Panc1 (cell line): Measurements from ENCODE around the gene DNM3. TPM values are rescaled to one million over a fixed set of nuclear protein-coding genes. Genes with fewer than 3 reads are reported as not detected.
A peak's percentile ranks its signal among the peaks of the same experiment; 100 is the strongest.

Experiments
- ATAC-seq: fragments of 200-7000 bp; cut with Tn5 transposase; 2 replicates; pipeline ENCODE4 v1.9.1; 2020; ENCODE audit warnings: mild to moderate bottlenecking, moderate library complexity
- BruUV-seq: library from RNA; stranded (reverse); fragments of 400-500 nt; replicated peaks from 2 replicates; lab custom pipeline; 2021; lab: Mats Ljungman, UMichigan
- CTCF ChIA-PET: fragments of 300-600 bp; sonication (Branson Sonifier 250); formaldehyde crosslinking; loops from one replicate; lab custom pipeline; 2022; ENCODE audit warnings: antibody characterized with exemption; lab: Charles Lee
- POLR2A ChIA-PET: fragments of 300-600 bp; sonication (Branson Sonifier 250); formaldehyde crosslinking; loops from one replicate; lab custom pipeline; 2022; ENCODE audit warnings: antibody characterized with exemption; lab: Charles Lee
- DNase-seq: peaks from one replicate; pipeline ENCODE4 v3.0.0-alpha.2; 2010; ENCODE audit warnings: low read depth, low spot score
- H3K27ac ChIP-seq: 2 replicates; pipeline ENCODE4 v1.5.1; 2011; ENCODE audit warnings: mild to moderate bottlenecking, low read length, inconsistent platforms
- H3K27me3 ChIP-seq: fragments of 200-500 bp; sonication (Bioruptor generic); 2 replicates; pipeline ENCODE4 v1.6.0; 2014; ENCODE audit warnings: low read length, inconsistent platforms; ENCODE audit not compliant: control insufficient read depth, insufficient read depth
- H3K36me3 ChIP-seq: fragments of 200-500 bp; sonication (Bioruptor generic); 2 replicates; pipeline ENCODE4 v1.5.1; 2014; ENCODE audit warnings: inconsistent platforms, mild to moderate bottlenecking, low read length, moderate library complexity; ENCODE audit not compliant: control insufficient read depth, insufficient read depth
- H3K4me1 ChIP-seq: 2 replicates; pipeline ENCODE4 v1.5.1; 2011; ENCODE audit warnings: inconsistent platforms, mild to moderate bottlenecking, low read length, moderate library complexity; ENCODE audit not compliant: control insufficient read depth, insufficient read depth
- H3K4me3 ChIP-seq, 2 experiments: 2 replicates each; pipeline ENCODE4 v1.5.1; 2011 to 2012; ENCODE audit warnings: low read depth in 2 of 2, low read length in 2 of 2, mild to moderate bottlenecking in 2 of 2, inconsistent platforms in 1 of 2, moderate library complexity in 1 of 2
- H3K9me3 ChIP-seq: fragments of 200-500 bp; sonication (Bioruptor generic); 2 replicates; pipeline ENCODE4 v1.5.1; 2014; ENCODE audit warnings: low read depth, mild to moderate bottlenecking, inconsistent platforms, low read length, moderate library complexity; ENCODE audit not compliant: control insufficient read depth, insufficient read depth
- CTCF ChIP-seq: fragments of 450-650 bp; IDR thresholded peaks from 2 replicates; pipeline ENCODE4 v1.5.1; 2017; ENCODE audit warnings: mild to moderate bottlenecking
- POLR2AphosphoS5 ChIP-seq: IDR thresholded peaks from 2 replicates; pipeline ENCODE4 v1.6.1; 2012; ENCODE audit warnings: mild to moderate bottlenecking, low read depth, low read length, moderate library complexity
- SIN3A ChIP-seq: IDR thresholded peaks from 2 replicates; pipeline ENCODE4 v1.6.1; 2012; ENCODE audit warnings: low read depth, mild to moderate bottlenecking, low read length, moderate library complexity, borderline replicate concordance; ENCODE audit not compliant: insufficient read depth
- TCF7L2 ChIP-seq: IDR thresholded peaks from 2 replicates; pipeline ENCODE4 v1.6.1; 2011; ENCODE audit warnings: mild to moderate bottlenecking, low read depth, low read length, inconsistent platforms
- in situ Hi-C: cut with HindIII; loops from 2 replicates; pipeline ENCODE4 v1.10.0; 2016; ENCODE audit warnings: low sequenced_read_pairs, low pct_unique_long_range_greater_than_20kb
- intact Hi-C: fragments of 100-400 bp; cut with micrococcal nuclease; formaldehyde crosslinking; loops from one replicate; pipeline ENCODE4 v1.10.0; 2022; ENCODE audit not compliant: unreplicated experiment
- total RNA-seq: library from RNA; stranded (reverse); gene quantifications from one replicate; pipeline ENCODE4 v1.2.1, GENCODE V29; 2021; ENCODE audit not compliant: unreplicated experiment
- TF ChIP-seq, protein P1 (sequence below), 2 experiments: IDR thresholded peaks; 2 replicates each; pipeline ENCODE4 v1.6.1; 2011 to 2012; ENCODE audit warnings: low read depth in 2 of 2, control low read depth in 1 of 2, low read length in 1 of 2, mild to moderate bottlenecking in 1 of 2, moderate library complexity in 1 of 2; ENCODE audit not compliant: insufficient read depth in 1 of 2

Gene DNM3
- total RNA-seq, 1 experiment from 2014 or later: 0.46 TPM

DNA sequence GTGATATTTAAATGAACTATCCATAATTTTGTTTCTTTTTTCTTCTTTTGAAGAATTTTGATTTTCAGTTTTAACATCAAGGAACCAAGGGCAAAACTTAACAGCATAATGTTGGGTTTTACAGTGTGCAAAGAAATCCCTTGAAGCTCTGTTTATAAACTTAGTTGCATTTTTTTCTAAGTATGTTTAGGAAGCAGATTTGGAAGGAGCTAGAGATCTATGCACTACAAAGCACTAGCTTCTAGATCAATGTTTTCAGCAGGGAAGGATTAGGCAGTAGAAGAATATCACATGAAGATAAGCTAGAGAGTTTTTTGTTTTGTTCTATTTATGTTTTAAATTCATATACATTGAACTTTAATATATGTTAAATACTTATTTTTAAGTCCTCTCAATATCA, 328.5 kb downstream of the DNM3 start:
- BruUV-seq: no TSS peak
- DNase-seq: no peak
- ChIA-PET CTCF (no interaction called here), POLR2A (no interaction called here)
- Histone ChIP-seq H3K27ac (peak overlapping the region; percentile 61; the same call in 1 of the 2 replicates), H3K27me3 (no peaks in the 10 kb centered on the region), H3K9me3 (no peaks in the 10 kb centered on the region), H3K4me1 (no peaks in the 10 kb centered on the region), H3K4me3 (no peak overlapping the region), H3K36me3 (no peaks in the 10 kb centered on the region)
- no peak for TF ChIP-seq SIN3A
- no peak for TF ChIP-seq POLR2AphosphoS5
- no peak for TF ChIP-seq CTCF
- TF ChIP-seq, protein P1, sequence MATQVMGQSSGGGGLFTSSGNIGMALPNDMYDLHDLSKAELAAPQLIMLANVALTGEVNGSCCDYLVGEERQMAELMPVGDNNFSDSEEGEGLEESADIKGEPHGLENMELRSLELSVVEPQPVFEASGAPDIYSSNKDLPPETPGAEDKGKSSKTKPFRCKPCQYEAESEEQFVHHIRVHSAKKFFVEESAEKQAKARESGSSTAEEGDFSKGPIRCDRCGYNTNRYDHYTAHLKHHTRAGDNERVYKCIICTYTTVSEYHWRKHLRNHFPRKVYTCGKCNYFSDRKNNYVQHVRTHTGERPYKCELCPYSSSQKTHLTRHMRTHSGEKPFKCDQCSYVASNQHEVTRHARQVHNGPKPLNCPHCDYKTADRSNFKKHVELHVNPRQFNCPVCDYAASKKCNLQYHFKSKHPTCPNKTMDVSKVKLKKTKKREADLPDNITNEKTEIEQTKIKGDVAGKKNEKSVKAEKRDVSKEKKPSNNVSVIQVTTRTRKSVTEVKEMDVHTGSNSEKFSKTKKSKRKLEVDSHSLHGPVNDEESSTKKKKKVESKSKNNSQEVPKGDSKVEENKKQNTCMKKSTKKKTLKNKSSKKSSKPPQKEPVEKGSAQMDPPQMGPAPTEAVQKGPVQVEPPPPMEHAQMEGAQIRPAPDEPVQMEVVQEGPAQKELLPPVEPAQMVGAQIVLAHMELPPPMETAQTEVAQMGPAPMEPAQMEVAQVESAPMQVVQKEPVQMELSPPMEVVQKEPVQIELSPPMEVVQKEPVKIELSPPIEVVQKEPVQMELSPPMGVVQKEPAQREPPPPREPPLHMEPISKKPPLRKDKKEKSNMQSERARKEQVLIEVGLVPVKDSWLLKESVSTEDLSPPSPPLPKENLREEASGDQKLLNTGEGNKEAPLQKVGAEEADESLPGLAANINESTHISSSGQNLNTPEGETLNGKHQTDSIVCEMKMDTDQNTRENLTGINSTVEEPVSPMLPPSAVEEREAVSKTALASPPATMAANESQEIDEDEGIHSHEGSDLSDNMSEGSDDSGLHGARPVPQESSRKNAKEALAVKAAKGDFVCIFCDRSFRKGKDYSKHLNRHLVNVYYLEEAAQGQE (IDR thresholded peaks at IDR 0.05; ENCODE audit: insufficient read depth in 1 of 2, low read depth in 2 of 2, low read length in 1 of 2): no peak
- no peak for TF ChIP-seq TCF7L2
- intact Hi-C loops (no loop called here), in situ Hi-C loops (no loop called here)
- ATAC-seq: no peak

DNA sequence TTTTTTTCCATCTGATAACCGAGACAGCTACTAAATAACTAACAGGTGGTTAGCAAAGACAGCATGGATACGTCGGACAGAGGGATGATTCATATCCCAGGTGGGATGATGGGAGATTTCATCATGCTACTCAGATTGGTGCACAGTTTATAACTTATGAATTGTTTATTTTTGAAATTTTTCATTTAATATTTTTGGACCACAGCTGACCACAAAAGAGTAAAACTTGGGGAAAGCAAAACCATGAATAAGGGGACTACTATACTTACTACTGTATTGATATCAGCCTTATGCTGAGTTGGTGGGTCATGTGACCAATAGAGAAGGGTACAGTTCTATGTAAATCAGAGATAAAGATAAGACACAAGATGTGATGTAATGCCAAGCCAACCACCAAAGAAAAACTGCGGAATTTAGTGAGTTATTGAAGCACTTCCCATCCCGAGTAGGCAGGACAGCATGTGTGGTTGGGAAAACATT, 331.1 kb downstream of the DNM3 start:
- CTCF ChIA-PET: no interaction called here

More for the DNA sequence above, 331.1 kb downstream of the DNM3 start:
- Histone ChIP-seq H3K4me3 (no peak overlapping the region), H3K9me3 (no peaks in the 10 kb centered on the region), H3K4me1 (no peaks in the 10 kb centered on the region), H3K27me3 (no peaks in the 10 kb centered on the region), H3K36me3 (no peaks in the 10 kb centered on the region), H3K27ac (peak overlapping the region; percentile 63; the same call in 1 of the 2 replicates)
- BruUV-seq: no TSS peak
- in situ Hi-C loops: no loop called here
- DNase-seq (no peak), ATAC-seq (no peak)
- intact Hi-C loops: no loop called here
- POLR2A ChIA-PET: no interaction called here
- TF ChIP-seq, protein P1 (IDR thresholded peaks at IDR 0.05; ENCODE audit: insufficient read depth in 1 of 2, low read depth in 2 of 2, low read length in 1 of 2): no peak
- TF ChIP-seq TCF7L2 (no peak), CTCF (no peak), POLR2AphosphoS5 (no peak), SIN3A (no peak)
